Measurements from ENCODE around the gene BRD1. TPM values are rescaled to one million over a fixed set of nuclear protein-coding genes. Genes with fewer than 3 reads are reported as not detected.

BRD1 gene
- 8.5 TPM for polyA plus RNA-seq (2012; ENCODE audit: missing spikeins)

DNA sequence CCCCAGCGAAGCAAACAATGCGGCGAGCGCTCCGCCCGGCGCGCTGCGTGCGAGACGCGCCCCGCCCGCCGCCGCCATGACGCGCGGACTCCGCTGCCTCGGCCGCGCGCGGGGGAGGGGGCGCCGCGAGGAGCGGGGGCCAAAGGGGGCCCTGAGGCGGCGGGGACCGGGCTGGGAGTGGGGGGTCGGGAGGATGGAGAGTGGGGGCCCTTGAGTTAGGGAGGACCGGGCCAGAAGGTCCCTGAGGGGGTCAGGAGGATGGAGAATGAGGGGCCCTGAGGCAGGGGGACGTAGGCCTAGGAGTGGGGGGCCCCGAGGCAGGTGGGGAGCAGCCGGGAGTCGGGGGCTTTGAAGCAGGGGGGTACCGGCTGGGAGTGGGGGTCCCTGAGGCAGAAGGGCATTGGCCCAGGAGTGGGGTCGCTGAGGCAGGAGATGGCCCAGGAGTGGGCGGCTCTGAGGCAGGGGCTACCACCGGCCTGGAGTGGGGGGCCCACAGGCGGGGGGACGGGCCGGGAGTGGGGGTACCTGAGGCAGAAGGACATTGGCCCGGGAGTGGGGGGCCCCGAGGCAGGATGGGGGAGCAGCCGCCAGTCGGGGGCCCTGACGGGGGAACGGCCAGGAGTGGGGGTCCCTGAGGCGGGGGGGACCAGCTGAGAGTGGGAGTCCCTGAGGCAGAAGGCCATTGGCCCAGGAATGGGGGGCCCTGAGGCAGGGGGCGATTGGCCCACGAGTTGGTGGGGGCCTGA lies at the start of gene BRD1:
Gene BRD1, minus strand, starts transcription at position 21 of the 746 bp plus-strand sequence. CDS start 3,556 bp downstream, outside the sequence.
- FAIRE-seq, result peak; percentile 36
- DNase-seq (ENCODE audit: insufficient read length), result peak; percentile 61
- peak; percentile 62; the same call in 1 of the 2 replicates for TF ChIP-seq POLR2A (IDR thresholded peaks at IDR 0.05; ENCODE audit: low read depth, low read length)
- TF ChIP-seq POLR2AphosphoS5 (IDR thresholded peaks at IDR 0.05; ENCODE audit: low read depth, low read length), result no peak
- peak; percentile 67; the same call in 1 of the 2 replicates for TF ChIP-seq TAF1 (IDR thresholded peaks at IDR 0.05; ENCODE audit: borderline replicate concordance, low read depth, low read length)

DNA sequence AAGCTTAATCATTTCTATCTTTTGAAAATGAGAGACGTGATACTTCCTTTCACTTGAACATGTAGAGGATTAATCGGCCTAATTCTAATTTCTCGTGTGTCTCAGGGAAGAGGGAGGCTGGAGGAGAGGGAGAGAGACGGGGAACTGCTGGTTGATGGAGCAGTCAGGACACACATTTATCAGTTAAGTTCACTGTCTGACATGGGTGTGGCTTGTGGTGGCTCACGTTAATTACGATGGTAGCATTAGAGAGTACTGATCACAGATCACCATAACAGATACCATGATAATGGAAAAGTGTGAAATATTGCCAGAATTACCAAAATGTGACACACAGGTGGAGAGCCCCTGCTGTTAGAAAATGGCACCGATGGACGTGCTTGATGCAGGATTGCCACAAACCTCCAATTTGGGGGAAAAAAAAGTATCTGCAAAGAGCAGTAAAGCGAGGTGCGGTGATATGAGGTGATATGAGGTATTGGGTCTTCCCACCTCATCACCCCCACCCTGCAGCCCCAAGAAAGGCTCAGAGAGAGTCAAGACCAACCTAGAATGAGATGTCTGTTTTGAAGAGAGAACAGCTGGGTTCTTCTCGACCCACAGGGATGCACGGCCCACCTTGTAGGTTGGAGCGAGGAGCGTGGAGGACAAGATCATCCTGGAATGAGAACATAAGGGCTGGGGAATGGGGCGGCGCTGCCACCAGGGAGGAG lies 45.7 kb upstream of the BRD1 start:
- DNase-seq (ENCODE audit: insufficient read length) (no peak), FAIRE-seq (no peak)
- no peak for TF ChIP-seq POLR2AphosphoS5 (IDR thresholded peaks at IDR 0.05; ENCODE audit: low read depth, low read length)
- no peak for TF ChIP-seq TAF1 (IDR thresholded peaks at IDR 0.05; ENCODE audit: borderline replicate concordance, low read depth, low read length)
- TF ChIP-seq POLR2A (IDR thresholded peaks at IDR 0.05; ENCODE audit: low read depth, low read length), result no peak

DNA sequence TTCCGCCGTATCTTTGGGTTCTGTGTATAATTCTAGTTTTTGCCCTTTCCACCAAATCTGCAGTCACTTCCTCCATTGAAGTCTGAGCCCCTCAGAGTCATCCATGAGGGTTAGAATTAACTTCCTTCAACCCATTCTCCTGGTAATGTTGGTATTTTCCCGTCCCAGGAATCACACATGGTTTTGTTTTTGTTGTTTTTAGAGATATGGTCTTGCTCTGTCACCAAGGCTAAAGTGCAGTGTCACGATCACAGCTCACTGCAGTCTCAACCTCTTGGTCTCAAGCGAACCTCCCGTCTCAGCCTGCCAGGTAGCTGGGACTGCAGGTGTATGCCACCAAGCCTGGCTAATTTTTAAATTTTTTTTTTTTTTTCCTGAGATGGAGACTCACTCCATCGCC lies 44.7 kb upstream of the BRD1 start:
- no peak for TF ChIP-seq POLR2AphosphoS5 (IDR thresholded peaks at IDR 0.05; ENCODE audit: low read depth, low read length)
- no peak for TF ChIP-seq POLR2A (IDR thresholded peaks at IDR 0.05; ENCODE audit: low read depth, low read length)
- TF ChIP-seq TAF1 (IDR thresholded peaks at IDR 0.05; ENCODE audit: borderline replicate concordance, low read depth, low read length), result no peak
- no peak for FAIRE-seq
- DNase-seq (ENCODE audit: insufficient read length), result no peak

DNA sequence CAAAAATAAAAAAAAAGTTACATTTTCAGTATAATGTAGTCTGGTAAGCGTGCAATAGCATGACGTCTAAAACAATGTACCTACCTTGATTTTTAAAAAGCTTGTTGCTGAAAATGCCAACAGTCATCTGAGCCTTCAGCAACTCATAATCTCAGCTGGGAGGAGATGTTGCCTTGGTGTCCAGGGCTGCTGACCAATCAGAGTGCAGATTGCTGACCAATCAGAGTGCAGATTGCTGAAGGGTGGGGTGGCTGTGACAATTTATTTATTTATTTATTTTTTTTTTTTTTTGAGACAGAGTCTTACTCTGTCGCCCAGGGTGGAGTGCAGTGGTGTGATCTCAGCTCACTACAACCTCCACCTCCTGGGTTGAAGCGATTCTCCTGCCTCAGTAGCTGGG lies 43.8 kb upstream of the BRD1 start:
- FAIRE-seq (no peak), DNase-seq (ENCODE audit: insufficient read length) (no peak)
- TF ChIP-seq POLR2A (IDR thresholded peaks at IDR 0.05; ENCODE audit: low read depth, low read length) (no peak), TAF1 (IDR thresholded peaks at IDR 0.05; ENCODE audit: borderline replicate concordance, low read depth, low read length) (no peak), POLR2AphosphoS5 (IDR thresholded peaks at IDR 0.05; ENCODE audit: low read depth, low read length) (no peak)

DNA sequence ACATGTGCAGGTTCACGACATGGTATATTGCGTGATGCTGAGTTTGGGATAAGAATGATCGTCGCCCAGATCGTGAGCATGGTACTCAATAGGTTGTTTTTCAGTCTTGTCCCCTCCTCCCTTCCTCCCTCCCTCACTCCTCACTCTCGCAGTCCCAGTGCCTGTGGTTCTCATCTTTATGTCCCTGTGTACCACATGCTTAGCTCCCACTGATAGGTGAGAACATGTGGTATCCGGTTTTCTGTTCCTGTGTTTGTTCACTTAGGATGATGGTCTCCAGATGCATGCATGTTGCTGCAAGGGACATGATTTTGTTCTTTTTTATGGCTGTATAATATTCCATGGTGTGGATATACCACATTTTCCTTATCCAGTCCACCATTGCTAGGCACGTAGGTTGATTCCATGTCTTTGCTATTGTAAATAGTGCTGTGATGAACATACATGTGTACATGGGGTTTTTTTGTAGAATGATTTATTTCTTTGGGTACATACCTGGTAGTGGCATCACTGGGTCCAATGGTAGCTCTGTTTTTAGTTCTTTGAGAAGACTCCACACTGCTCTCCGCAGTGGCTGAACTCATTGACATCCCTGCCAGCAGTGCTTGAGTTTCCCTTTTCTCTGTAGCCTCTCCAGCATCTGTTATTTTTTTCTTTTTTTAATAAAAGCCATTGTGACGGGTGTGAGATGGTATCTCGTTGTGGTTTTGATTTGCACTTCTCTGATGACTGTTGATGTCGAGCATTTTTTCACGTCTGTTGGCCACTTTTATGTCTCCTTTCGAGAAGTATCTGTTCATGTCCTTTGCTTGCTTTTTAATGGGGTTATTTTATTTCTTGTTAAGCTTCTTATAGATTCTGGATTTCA lies 42.4 kb upstream of the BRD1 start:
- no peak for DNase-seq (ENCODE audit: insufficient read length)
- no peak for TF ChIP-seq POLR2AphosphoS5 (IDR thresholded peaks at IDR 0.05; ENCODE audit: low read depth, low read length)
- TF ChIP-seq TAF1 (IDR thresholded peaks at IDR 0.05; ENCODE audit: borderline replicate concordance, low read depth, low read length), result no peak
- no peak for FAIRE-seq

DNA sequence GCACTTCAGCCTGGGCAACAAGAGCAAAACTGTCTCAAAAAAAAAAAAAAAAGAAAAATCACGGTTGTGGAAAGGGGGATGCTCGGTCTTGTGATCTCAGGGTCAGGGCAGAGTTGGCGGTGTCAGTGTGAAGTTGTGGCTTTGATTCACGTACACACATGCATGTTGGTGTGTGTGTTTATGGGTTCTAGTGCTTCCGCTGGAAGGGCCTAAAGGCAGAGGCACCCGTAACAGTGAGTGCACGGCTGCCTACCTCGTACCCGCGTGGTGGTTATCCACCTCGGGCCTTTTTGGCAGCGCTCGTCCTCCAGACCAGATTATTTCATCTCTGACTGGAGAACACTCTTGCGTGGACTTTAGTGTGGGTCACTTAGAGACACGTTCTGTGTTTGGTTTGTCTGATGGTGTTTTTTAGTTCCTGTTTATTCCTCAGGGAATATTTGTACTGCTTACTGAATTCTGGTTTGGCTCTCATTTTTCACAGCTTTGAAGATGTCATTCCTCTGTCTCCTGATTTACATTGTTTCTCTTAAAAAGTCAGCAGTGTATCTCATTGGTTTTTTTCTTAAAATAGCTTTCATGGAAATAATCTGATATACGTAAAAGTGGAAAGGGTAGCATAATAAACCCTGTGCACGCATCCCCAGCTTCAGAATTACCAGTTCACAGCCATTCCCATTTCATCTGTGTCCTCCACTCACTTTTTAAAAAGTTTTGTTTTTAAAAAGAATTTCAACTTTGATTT lies 41.6 kb upstream of the BRD1 start:
- DNase-seq (ENCODE audit: insufficient read length) (no peak), FAIRE-seq (no peak)
- TF ChIP-seq POLR2AphosphoS5 (IDR thresholded peaks at IDR 0.05; ENCODE audit: low read depth, low read length), result no peak
- TF ChIP-seq TAF1 (IDR thresholded peaks at IDR 0.05; ENCODE audit: borderline replicate concordance, low read depth, low read length), result no peak
- TF ChIP-seq POLR2A (IDR thresholded peaks at IDR 0.05; ENCODE audit: low read depth, low read length), result no peak

DNA sequence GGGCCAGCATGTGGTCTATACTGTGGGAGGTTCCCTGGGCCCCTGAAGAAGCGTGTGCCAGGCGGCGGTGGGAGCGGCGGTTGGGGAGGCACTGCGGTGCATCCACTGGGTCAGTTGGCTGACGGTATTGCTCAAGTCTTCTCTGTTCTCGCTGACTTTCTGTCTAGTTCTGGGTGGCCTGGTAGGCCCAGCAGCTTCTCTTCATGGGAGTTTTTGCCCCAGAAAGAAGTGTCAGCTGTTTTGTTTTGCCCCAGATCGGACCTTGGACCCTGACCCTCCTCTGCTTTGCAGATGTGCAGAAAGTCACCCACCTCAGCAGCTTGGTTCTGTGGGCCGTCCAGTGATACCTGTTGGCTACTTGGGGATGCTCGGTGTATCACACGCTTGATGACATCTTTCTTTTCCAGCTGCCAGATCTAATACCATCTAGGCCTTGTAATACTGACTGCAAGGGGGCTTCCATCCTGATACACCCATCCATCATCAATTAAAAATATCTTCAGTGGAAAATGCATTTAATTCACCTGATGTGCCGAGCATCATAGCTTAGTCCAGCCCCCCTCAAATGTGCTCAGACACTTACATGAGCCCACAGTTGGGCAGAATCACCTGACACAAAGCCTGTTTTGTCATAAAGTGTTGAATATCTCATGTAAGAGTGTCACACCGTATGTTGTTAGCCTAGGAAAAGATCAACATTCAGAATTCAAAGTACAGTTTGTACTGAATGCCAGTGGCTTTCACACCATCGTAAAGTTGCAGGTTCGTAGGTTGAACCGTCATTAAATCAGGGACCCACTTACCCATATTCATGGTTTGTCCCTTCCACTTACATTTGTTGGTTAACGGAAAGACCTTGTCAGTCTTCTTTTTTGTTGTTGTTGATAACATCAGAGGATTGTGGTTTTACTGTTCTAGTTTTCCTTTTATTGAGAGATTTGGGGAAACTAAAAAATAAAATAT lies 39.9 kb upstream of the BRD1 start:
- DNase-seq (ENCODE audit: insufficient read length) (no peak), FAIRE-seq (no peak)
- TF ChIP-seq POLR2AphosphoS5 (IDR thresholded peaks at IDR 0.05; ENCODE audit: low read depth, low read length), result no peak
- no peak for TF ChIP-seq TAF1 (IDR thresholded peaks at IDR 0.05; ENCODE audit: borderline replicate concordance, low read depth, low read length)
- TF ChIP-seq POLR2A (IDR thresholded peaks at IDR 0.05; ENCODE audit: low read depth, low read length), result no peak

DNA sequence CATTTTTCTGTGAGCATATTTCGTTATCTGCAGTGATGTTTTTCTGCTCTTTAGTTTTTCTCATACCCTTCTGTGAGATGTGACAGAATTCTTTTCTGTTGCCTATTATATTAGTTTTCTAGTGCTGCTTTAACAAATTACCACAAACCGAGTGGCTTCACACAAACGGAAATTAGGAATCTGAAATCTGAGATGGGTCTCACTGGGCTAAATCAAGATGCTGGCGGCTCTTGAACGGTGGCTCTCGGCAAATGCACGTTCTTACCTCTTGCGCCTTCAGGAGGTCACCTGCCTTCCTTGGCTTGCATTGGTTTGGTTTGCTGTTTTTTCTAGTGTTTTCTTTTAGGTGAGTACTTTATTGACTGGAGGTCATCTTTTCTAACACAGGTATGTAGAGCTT lies 39.0 kb upstream of the BRD1 start:
- TF ChIP-seq TAF1 (IDR thresholded peaks at IDR 0.05; ENCODE audit: borderline replicate concordance, low read depth, low read length) (no peak), POLR2AphosphoS5 (IDR thresholded peaks at IDR 0.05; ENCODE audit: low read depth, low read length) (no peak), POLR2A (IDR thresholded peaks at IDR 0.05; ENCODE audit: low read depth, low read length) (no peak)
- DNase-seq (ENCODE audit: insufficient read length) (no peak), FAIRE-seq (no peak)

DNA sequence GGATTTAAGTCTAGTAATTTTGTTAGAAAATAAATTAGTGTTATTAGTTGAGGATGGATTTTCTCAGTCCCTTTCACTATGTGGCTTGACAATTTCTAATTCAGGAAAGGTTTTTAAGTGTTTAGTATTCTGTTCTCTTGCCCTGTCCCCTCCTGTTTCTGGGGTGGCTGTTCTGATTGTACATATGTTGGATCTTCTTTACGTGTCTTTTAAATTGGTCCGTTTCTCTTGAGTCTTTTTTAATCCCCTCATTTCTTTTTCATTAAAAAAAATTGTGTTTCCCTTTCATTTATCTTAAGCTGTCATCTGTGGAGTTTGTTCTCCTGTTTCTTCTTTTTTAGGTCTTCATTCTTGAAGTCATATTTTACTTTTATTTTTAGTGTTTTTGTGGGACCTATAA lies 38.5 kb upstream of the BRD1 start:
- DNase-seq (ENCODE audit: insufficient read length) (no peak), FAIRE-seq (no peak)
- TF ChIP-seq POLR2A (IDR thresholded peaks at IDR 0.05; ENCODE audit: low read depth, low read length), result no peak
- no peak for TF ChIP-seq TAF1 (IDR thresholded peaks at IDR 0.05; ENCODE audit: borderline replicate concordance, low read depth, low read length)
- TF ChIP-seq POLR2AphosphoS5 (IDR thresholded peaks at IDR 0.05; ENCODE audit: low read depth, low read length), result no peak

DNA sequence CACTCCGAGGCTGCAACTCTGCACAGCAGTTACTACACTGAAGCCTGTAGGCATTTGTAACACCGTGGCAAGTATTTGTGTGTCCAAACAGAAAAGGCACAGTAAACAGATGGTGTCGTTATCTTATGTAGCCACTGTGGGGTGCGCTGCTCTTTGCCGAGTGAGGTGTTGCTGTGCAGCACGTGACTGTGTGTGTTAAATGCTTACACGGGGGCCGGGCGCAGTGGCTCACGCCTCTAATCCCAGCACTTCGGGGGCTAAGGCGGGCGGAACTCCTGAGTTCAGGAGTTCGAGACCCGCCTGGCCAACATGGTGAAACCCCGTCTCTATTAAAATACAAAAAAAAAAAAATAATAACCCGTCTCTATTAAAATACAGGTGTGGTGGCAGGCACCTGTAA lies 37.5 kb upstream of the BRD1 start:
- TF ChIP-seq POLR2AphosphoS5 (IDR thresholded peaks at IDR 0.05; ENCODE audit: low read depth, low read length) (no peak), TAF1 (IDR thresholded peaks at IDR 0.05; ENCODE audit: borderline replicate concordance, low read depth, low read length) (no peak), POLR2A (IDR thresholded peaks at IDR 0.05; ENCODE audit: low read depth, low read length) (no peak)
- FAIRE-seq (no peak), DNase-seq (ENCODE audit: insufficient read length) (no peak)

Data from GM12892 (cell line).